ENCODE results near the gene CAMK2N2. TPM values are rescaled to one million over a fixed set of nuclear protein-coding genes. Genes with fewer than 3 reads are reported as not detected.

Gene CAMK2N2
- total RNA-seq, 2 experiments from 2014 or later = 0.36 to 0.69 TPM

DNA sequence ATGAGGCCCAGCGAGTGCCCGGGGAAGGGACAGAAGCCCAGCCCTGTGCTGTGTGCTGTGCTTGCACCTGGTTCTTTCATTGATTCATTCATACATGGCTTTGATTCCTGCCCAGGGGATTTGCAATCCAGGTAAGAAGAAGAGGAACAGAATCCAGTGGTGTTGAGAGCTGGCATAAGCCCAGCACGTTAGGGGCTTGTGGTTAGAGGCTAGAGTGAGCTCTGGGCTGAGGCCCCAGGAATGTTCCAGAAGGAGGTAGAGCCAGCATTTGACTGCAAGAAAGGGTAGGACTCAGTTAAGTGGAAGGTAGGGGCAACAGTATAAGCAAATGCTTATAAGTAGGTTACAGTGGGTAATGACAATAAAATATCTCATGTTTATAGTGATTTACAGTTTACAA is 29.7 kb downstream of the CAMK2N2 start:
- ChIA-PET CTCF (interaction anchor here (0.6 to 1.1 kb wide), 2 partner anchors 9 to 12 kb away, joined by 3 read pairs; no protein-coding TSS in a partner anchor), POLR2A (interaction anchor here (0.6 kb wide), 1 partner anchor 1258 kb away, joined by 3 read pairs; no protein-coding TSS in a partner anchor)

DNA sequence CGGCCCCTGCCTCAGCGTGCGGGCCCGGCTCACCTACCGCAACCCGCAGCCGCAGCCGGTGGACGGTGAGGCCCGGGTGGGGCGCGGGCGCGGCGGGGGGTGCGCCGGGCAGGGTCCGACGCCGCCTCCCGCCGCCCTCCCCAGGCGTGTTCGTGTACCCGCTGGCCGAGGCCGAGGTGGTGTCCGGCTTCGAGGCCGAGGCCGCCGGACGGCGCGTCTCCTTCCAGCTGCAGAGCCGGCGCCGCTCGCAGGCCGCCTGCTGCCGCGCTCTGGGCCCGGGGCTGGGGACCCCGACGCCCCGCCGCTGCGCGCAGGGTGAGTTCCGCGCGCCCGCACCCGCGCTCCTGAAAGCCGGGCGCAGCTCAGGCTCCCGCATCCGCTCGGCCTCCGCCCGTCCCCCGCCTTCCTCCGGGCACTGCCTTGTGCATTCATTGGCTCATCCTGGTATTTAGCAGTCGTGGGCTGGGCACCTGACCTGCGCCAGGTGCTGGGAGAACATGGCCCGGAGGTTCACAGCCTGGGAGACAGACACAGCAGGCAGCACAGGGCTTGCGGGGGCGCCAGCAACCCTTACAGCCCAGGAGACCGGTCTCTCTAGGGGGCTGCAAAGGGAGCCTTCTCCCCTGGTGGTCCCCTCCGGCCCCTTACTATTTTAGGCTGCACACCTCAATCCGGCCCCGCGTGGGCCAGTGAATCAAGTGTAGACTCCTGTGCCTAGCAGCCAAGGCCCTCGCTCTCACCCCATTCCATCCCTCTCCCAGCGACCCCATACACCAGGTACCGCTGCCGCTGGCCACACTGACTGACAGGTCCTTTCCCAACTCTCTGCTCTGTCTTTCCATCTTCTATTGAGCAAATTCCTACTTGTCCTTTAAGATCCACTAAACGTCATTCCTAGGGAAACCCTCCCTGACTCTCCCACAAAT is 30.5 kb downstream of the CAMK2N2 start:
- ChIA-PET CTCF (interaction anchor here (0.6 to 1.4 kb wide), 4 partner anchors 10 to 73 kb away, joined by 3 read pairs; no protein-coding TSS in a partner anchor), POLR2A (interaction anchor here (0.6 to 0.7 kb wide), 2 partner anchors 59 to 1257 kb away, joined by 3 read pairs; no protein-coding TSS in a partner anchor)

DNA sequence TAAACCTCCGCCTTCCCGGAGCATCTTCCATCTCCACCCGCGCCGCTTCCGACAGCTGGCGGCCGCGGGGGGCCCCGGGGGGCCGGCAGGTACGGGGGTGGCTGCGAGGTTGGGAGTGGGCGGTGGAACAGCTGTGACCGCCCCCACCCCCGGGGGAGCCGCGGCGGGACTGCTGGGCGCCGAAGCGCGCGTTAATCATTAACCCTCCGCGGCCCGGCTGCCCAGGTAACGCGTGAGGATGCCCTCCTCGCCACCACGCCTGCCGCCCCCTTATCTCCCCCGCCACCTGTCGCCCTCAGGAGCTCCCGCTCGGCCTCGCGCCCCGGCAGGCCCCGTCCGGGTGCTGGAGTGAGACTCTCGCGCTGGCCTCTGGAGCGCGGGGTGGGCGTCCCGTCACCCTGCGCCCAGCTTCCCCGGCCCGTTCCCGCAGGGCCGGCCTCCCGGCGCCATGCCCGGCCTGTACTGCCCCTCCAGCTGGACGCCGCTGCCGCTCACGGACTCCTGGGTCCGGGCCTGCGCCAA is 31.2 kb downstream of the CAMK2N2 start:
- ChIA-PET CTCF (interaction anchor here (0.6 to 1.4 kb wide), 5 partner anchors 17 to 291 kb away, joined by 3 read pairs; no protein-coding TSS in a partner anchor), POLR2A (interaction anchor here (0.7 kb wide), 1 partner anchor 60 kb away, joined by 3 read pairs; no protein-coding TSS in a partner anchor)

DNA sequence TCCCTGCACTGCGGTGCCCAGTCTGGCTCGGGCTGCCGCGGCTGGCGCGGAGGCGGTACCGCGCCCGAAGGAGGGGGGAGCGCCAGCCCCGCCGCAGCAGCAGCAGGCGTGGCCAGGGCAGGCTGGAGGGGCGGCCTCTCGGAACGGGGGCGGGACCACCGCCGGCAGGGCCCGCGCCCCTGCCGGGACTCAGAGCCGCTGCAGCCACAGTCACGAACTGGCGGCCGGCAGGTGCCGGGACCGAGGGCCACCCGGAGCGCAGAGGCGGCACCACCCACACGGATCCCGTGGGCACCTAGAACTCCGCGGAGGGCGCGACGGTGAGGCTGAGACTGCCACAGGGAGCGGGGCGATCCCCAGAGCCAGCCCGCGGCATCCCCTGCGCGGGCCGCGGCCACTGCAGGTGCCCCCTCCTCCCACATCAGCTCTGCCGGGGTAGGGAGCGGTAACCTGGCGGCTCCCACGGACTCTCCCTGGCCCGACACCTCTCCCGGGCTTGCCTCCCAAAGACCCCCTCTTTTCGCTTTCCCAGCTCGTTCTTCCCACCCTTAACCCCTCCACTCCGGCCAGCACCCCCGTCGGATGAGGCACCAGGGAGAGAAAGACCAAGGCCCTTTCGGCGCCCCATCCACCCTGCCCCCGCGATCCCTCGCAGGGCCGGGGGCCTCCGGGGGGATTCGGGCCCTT is 31.8 kb downstream of the CAMK2N2 start, which contains the start of gene VWA5B2:
Gene VWA5B2 (plus strand): TSS at position 192 of the 687 bp plus-strand sequence. CDS start 944 bp downstream, outside the sequence.
- CTCF ChIA-PET = interaction anchor here (0.6 to 1.4 kb wide), 4 partner anchors 18 to 292 kb away, joined by 3 read pairs; no protein-coding TSS in a partner anchor
- POLR2A ChIA-PET = interaction anchor here (0.6 to 0.7 kb wide), 2 partner anchors 60 to 302 kb away, joined by 3 to 7 read pairs; no protein-coding TSS in a partner anchor

DNA sequence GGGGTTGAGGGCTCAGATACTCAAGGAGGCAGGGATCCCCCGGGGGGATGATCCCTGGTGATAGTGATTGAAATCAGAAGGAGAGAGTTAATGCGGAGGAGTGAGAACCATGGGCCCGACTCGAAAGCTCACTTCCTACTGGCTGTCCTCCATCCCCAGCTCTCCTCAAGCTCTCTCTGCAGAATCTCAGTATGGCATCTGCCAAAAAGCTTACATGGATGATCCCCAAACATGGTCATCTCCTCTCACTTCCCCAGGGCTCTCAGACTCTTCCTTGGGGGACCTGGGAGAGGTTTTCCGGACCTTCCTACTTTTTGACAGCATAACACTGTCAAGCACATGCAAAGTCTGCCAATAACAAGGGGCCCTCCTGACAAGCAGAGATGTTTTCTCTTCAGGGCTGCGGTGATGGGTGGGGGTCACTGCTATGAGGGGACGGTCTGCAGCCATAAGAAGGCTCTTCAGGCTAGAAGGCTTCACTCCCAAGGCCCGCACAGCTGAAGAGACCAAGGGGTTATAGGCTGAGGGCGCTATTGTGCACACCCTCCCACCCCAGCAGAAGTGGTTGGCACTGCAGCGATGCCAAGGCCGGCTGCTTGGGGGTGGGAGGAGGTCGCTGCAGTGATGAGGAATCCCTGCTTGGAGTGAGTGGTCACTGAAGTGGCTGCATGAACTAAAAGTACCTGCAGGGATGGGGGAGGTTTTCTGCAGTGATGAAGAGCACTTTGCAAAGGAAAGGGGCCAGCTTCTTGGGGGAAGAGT is 32.8 kb downstream of the CAMK2N2 start:
- POLR2A ChIA-PET = interaction anchor here (0.6 to 1.4 kb wide), 3 partner anchors 22 to 143 kb away, joined by 3 to 5 read pairs (median 3); no protein-coding TSS in a partner anchor
- CTCF ChIA-PET = interaction anchor here (0.6 to 4.1 kb wide), 17 partner anchors 9 to 457 kb away, joined by 3 to 29 read pairs (median 4); partner anchors contain the start of genes EEF1AKMT4 and FAM131A

DNA sequence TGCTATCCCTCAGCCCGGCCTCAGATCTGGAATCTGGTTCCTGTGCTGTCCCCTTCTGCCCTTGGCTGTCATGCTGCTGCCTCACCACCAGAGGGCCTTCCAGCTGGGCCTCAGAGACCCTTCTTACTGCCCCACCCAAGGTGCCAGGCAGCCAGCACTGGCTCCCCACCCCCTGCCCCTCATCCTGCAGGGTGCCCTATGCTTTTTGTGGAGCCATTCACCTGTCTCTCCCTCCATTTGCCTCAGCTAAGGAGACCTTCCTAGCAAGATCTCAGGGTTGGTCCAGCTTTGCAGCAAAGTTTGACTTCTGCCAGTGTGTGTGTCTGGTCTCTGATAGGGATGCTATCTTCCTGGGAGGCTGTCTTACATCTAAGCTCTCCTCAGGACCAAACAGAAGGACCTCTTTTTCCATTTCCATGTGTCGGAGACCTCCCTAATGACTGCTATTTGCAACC is 33.8 kb downstream of the CAMK2N2 start:
- ChIA-PET POLR2A (interaction anchor here (1.4 kb wide), 1 partner anchor 23 kb away, joined by 3 read pairs; no protein-coding TSS in a partner anchor), CTCF (interaction anchor here (0.6 to 4.1 kb wide), 23 partner anchors 8 to 456 kb away, joined by 3 to 29 read pairs (median 4); partner anchors contain the start of genes EEF1AKMT4 and FAM131A)

DNA sequence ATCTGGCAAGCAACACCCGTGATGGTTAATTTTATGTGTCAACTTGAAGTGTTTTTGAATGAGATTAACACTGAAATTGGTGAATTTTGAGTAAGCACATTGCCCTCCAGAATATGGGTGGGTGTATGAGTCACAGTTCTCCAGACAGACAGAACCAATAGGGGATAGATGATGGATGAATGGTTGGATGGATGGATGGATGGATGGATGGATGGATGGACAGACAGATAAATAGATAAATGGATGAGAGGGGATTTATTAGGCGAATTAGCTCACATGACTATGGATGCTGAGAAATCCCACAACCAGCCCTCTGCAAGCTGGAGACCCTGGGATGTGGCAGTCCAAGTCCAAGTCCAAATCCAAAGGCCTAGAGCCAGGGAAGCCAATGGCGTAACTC is 37.4 kb downstream of the CAMK2N2 start:
- POLR2A ChIA-PET = no interaction called here
- CTCF ChIA-PET = no interaction called here

DNA sequence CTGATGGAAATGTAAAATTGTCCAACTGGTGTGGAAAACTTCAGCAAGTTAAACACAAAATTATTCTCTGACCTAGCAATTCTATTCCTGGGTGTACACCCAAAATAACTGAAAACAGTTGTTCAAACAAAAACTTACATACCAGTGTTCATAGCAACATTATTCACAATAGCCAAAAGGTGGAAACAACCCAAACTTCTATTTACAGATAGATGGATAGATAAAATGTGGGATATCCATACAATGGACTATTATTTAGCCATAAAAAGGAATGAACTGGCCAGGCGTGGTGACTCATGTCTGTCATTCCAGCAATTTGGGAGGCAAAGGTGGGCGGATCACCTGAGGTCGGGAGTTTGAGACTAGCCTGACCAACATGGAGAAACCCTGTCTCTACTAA is 38.8 kb downstream of the CAMK2N2 start:
- ChIA-PET POLR2A (no interaction called here), CTCF (no interaction called here)

DNA sequence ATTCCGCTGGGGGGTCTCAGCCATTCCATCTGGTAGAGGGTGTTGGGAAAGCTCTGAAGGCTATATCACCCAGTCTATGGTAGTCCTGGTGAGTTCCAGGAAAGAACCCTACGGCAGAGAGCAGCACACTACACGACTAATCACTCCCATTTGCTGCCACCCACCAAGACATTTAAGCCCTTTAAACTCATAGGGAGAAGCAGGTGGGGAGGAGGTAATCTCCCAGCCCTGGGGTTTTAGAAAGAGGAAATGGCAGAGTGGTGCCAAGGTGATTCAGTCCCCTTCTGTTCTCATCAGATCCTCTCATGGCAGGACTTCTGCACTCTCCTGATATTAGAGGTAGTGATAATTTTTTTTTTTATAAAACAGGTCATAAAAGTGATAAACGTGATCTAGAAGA is 42.5 kb downstream of the CAMK2N2 start:
- CTCF ChIA-PET = interaction anchor here (0.7 kb wide), 1 partner anchor 54 kb away, joined by 3 read pairs; no protein-coding TSS in a partner anchor
- POLR2A ChIA-PET = no interaction called here

DNA sequence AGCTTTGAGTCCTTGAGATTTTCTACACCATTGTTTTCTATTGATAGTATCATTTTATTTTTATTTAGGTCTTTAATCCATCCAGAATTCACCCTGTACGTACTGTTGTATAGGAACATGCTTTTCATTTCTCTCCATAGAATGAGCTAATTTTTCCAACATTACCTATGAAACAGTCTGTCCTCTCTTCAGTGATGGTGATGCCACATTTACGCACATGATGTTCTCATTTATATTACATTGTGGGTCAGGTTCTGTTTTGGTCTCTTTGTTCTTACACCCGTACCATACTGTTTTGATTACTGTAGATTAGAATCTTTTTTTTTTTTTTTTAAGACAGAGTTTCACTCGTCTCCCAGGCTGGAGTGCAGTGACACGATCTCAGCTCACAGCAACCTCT is 49.6 kb downstream of the CAMK2N2 start:
- POLR2A ChIA-PET = interaction anchor here (0.5 kb wide), 1 partner anchor 609 kb away, joined by 3 read pairs; no protein-coding TSS in a partner anchor
- CTCF ChIA-PET = interaction anchor here (0.6 kb wide), 1 partner anchor 170 kb away, joined by 3 read pairs; no protein-coding TSS in a partner anchor

DNA sequence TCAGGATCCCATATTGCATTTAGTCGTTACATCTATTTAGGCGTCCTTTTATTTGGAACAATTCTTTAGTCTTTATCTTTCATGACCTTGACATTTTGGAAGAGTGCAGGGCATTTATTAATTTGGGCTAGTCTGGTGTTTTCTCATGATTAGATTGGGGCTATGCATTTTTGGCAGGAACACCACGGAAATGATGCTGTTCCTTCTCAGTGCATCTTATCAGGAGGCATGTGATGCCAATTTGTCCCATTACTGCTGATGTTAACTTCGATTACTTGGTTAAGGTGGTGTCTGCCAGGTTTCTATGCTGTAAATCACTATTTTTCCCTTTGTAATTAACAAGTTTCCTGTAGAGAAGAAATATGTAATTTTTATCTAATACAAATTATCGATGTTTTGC is 50.1 kb downstream of the CAMK2N2 start:
- CTCF ChIA-PET = interaction anchor here (0.6 kb wide), 1 partner anchor 170 kb away, joined by 3 read pairs; no protein-coding TSS in a partner anchor

More for the DNA sequence above, 50.1 kb downstream of the CAMK2N2 start:
- POLR2A ChIA-PET = interaction anchor here (0.5 kb wide), 1 partner anchor 608 kb away, joined by 3 read pairs; no protein-coding TSS in a partner anchor

Other genes starting within 250 kb of the CAMK2N2 start
- 10 to 100 TPM; 18.2 to 18.9 TPM for gene ABCC5, start 243.7 kb downstream of the CAMK2N2 start, total RNA-seq
- not detected for gene HTR3D, start 229.8 kb downstream of the CAMK2N2 start, total RNA-seq
- gene HTR3C, start 208.5 kb downstream of the CAMK2N2 start, total RNA-seq = not detected
- not detected for gene HTR3E, start 164.5 kb downstream of the CAMK2N2 start, total RNA-seq
- 10 to 100 TPM; 74.8 to 76.4 TPM for gene EIF2B5, start 126.2 kb downstream of the CAMK2N2 start, total RNA-seq
- gene DVL3, start 106.2 kb downstream of the CAMK2N2 start, total RNA-seq = 10 to 100 TPM; 36.3 to 37.9 TPM
- 100 to 1,000 TPM; 240 to 244 TPM for gene AP2M1, start 86.7 kb downstream of the CAMK2N2 start, total RNA-seq
- 10 to 100 TPM; 62.4 to 67.6 TPM for gene ABCF3, start 75.4 kb downstream of the CAMK2N2 start, total RNA-seq
- gene VWA5B2, start 32.0 kb downstream of the CAMK2N2 start, total RNA-seq = not detected
- 10 to 100 TPM; 59.7 to 61.9 TPM for gene ALG3, start 12.6 kb downstream of the CAMK2N2 start, total RNA-seq
- 10 to 100 TPM; 14.2 to 15.7 TPM for gene EEF1AKMT4, start 11.9 kb downstream of the CAMK2N2 start, total RNA-seq
- gene ECE2, start 14.5 kb upstream of the CAMK2N2 start, total RNA-seq = not detected
- gene PSMD2, start 37.7 kb upstream of the CAMK2N2 start, total RNA-seq = 100 to 1,000 TPM; 309 to 314 TPM
- gene EIF4G1, start 53.1 kb upstream of the CAMK2N2 start, total RNA-seq = 100 to 1,000 TPM; 693 to 706 TPM
- 1 to 10 TPM; 1.7 to 1.8 TPM for gene FAM131A, start 76.0 kb upstream of the CAMK2N2 start, total RNA-seq
- gene CLCN2, start 100.1 kb upstream of the CAMK2N2 start, total RNA-seq = 1 to 10 TPM; 6.1 to 7.0 TPM
- 100 to 1,000 TPM; 188 to 190 TPM for gene POLR2H, start 100.2 kb upstream of the CAMK2N2 start, total RNA-seq
- gene THPO, start 116.7 kb upstream of the CAMK2N2 start, total RNA-seq = not detected
- gene CHRD, start 118.5 kb upstream of the CAMK2N2 start, total RNA-seq = not detected

Measured in activated CD8-positive, alpha-beta memory T cell treated with anti-CD3 and anti-CD28 coated beads for 36 hours (primary cell).